ENCODE data around the gene PPIP5K2. TPM values are rescaled to one million over a fixed set of nuclear protein-coding genes. Genes with fewer than 3 reads are reported as not detected.

PPIP5K2 gene
- polyA plus RNA-seq, 3 donors: 23.1 to 66.0 (median 41.1) TPM

DNA sequence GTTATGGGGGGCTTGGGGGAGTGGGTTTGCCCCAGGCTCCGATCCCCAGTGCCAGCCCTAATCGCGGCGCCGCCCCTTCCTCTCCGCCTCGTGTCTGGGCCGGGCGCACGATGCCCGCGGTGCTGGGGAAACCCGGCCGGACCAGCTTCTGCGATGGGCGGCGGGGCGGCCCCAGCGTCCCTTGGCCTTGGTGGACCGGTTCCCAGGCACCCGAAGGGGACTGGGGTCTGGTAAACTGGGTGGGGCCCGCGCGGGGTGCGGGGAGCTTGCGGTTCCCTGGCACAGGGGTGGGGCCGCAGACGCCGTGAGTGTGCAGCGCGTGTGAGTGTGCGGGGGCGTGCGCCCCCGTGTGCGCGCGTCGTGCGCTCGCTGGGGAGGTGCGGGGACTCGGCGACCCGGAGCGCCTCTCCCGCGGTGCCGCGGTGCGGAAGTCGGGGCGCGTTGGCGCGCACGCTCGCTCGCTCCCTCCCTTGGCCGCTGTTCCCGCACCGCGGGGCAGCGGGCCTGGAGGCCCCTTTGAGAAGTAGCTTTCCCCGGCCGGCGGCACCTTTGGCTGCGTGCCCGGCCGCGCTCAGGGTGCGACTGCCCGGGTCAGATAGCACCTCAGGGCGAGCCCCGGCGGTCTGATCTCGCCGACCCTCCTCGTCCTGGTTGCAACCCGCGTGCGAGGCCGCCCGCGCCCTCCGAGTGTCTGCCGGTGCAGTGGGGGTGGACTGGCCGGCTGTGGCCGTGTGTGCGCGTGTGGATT lies 139.0 kb downstream of the PPIP5K2 start:
- Histone ChIP-seq H2AFZ (ENCODE audit: insufficient read depth, low read depth, low read length, poor library complexity, severe bottlenecking) (peak overlapping the region; percentile 97), H3K4me3 (replicated peaks in 1 of 3; ENCODE audit: low read depth in 2 of 3, low read length in 3 of 3) (peak overlapping the region; percentile 61 to 89 (median 81)), H3K27ac (ENCODE audit: low read depth in 1 of 2, low read length in 2 of 2) (peak overlapping the region; percentile 42 to 80), H3K79me2 (ENCODE audit: insufficient read depth, low read length) (peaks cover 49% of the 10 kb centered on the region), H3K9me3 (replicated peaks in 1 of 2; ENCODE audit: control insufficient read depth in 1 of 2, insufficient read depth in 1 of 2, low read length in 2 of 2) (no peaks in the 10 kb centered on the region), H3K4me2 (replicated peaks; ENCODE audit: extremely low read depth, low read length, poor library complexity, severe bottlenecking) (peak overlapping the region; percentile 83), H4K20me1 (ENCODE audit: insufficient read depth, low read length) (no peaks in the 10 kb centered on the region), H3K27me3 (ENCODE audit: control insufficient read depth in 2 of 2, insufficient read depth in 2 of 2, low read length in 2 of 2) (no peaks in the 10 kb centered on the region), H3K4me1 (ENCODE audit: control insufficient read depth in 1 of 2, insufficient read depth in 2 of 2, low read length in 2 of 2) (peaks cover 9 to 28% of the 10 kb centered on the region in 2 donors), H3K36me3 (replicated peaks in 1 of 2; ENCODE audit: control insufficient read depth in 1 of 2, insufficient read depth in 2 of 2, low read length in 2 of 2) (no peaks in the 10 kb centered on the region), H3K9ac (ENCODE audit: insufficient read depth, low read length, poor library complexity, severe bottlenecking) (peak overlapping the region; percentile 68)
- peak overlapping the region in 5 of 7 donors; percentile 37 to 90 (median 79) for H3K27ac Mint-ChIP-seq
- TF ChIP-seq CTCF (IDR thresholded peaks at IDR 0.05): no peak
- H3K27me3 Mint-ChIP-seq (ENCODE audit: low read depth in 3 of 3): peaks cover 0 to 8% (median 5%) of the 10 kb centered on the region in 3 donors
- no peaks in the 10 kb centered on the region for H3K9me3 Mint-ChIP-seq
- H3K4me3 Mint-ChIP-seq: peak overlapping the region; percentile 90 to 93
- DNase-seq: peak; percentile 50 to 58 (median 50)
- intact Hi-C loops (cut with micrococcal nuclease): no loop called here
- H3K4me1 Mint-ChIP-seq: peaks cover 32% of the 10 kb centered on the region
- no peaks in the 10 kb centered on the region for H3K36me3 Mint-ChIP-seq
- WGBS (ENCODE audit: insufficient coverage): under 1% methylated on average over 81 of the region's 91 CpGs

DNA sequence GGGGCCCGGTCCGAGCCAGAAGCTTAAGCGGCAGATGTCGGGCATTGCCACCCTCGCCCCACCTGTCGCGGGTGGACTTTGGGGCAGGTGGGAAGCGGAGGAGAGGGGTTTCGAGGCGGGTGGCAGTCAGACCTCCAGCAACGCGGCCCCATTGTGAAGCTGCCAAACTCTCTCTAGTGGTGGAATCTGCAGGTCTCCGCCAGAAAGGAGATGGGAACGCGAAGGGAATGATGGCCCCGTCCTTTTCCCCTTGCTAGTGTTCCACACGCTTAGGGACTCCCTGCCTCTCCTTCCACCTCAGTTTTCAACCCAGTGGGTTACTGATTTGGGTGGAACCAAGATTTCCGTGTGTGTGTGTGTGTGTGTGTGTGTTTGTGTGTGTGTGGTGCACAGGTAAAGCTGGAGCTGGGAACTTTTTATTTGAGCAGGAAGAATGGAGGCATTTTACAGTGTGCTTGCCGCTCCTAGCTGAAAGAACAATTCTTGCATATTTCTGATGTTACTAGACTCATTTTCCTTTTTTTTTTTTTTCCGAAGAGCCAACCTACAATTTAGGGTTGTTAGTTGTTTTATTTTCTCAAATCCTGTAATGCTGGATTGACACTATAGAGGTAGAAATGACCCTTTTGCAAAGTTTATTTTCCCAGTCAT lies 139.7 kb downstream of the PPIP5K2 start:
- Mint-ChIP-seq H3K27me3 (ENCODE audit: low read depth in 3 of 3) (peaks cover 0 to 8% (median 5%) of the 10 kb centered on the region in 3 donors), H3K4me1 (peaks cover 32% of the 10 kb centered on the region), H3K4me3 (peak overlapping the region; percentile 90 to 93), H3K36me3 (no peaks in the 10 kb centered on the region), H3K27ac (peak overlapping the region in 5 of 7 donors; percentile 15 to 70 (median 37)), H3K9me3 (no peaks in the 10 kb centered on the region)
- no peaks in the 10 kb centered on the region for H4K20me1 ChIP-seq (ENCODE audit: insufficient read depth, low read length)
- TF ChIP-seq CTCF (IDR thresholded peaks at IDR 0.05): no peak
- WGBS (ENCODE audit: insufficient coverage): 0% methylated on average over 12 of the region's 20 CpGs
- intact Hi-C loops (cut with micrococcal nuclease): no loop called here
- no peak for DNase-seq
- peak overlapping the region in 1 of 2 donors; percentile 80 for H3K27ac ChIP-seq (ENCODE audit: low read depth in 1 of 2, low read length in 2 of 2)
- H2AFZ ChIP-seq (ENCODE audit: insufficient read depth, low read depth, low read length, poor library complexity, severe bottlenecking): peak overlapping the region; percentile 97
- H3K4me3 ChIP-seq (replicated peaks in 1 of 3; ENCODE audit: low read depth in 2 of 3, low read length in 3 of 3): peak overlapping the region; percentile 61 to 89 (median 81)
- H3K27me3 ChIP-seq (ENCODE audit: control insufficient read depth in 2 of 2, insufficient read depth in 2 of 2, low read length in 2 of 2): no peaks in the 10 kb centered on the region
- no peaks in the 10 kb centered on the region for H3K36me3 ChIP-seq (replicated peaks in 1 of 2; ENCODE audit: control insufficient read depth in 1 of 2, insufficient read depth in 2 of 2, low read length in 2 of 2)
- H3K79me2 ChIP-seq (ENCODE audit: insufficient read depth, low read length): peaks cover 55% of the 10 kb centered on the region
- peak overlapping the region; percentile 83 for H3K4me2 ChIP-seq (replicated peaks; ENCODE audit: extremely low read depth, low read length, poor library complexity, severe bottlenecking)
- H3K9ac ChIP-seq (ENCODE audit: insufficient read depth, low read length, poor library complexity, severe bottlenecking): peak overlapping the region; percentile 68
- no peaks in the 10 kb centered on the region for H3K9me3 ChIP-seq (replicated peaks in 1 of 2; ENCODE audit: control insufficient read depth in 1 of 2, insufficient read depth in 1 of 2, low read length in 2 of 2)
- H3K4me1 ChIP-seq (ENCODE audit: control insufficient read depth in 1 of 2, insufficient read depth in 2 of 2, low read length in 2 of 2): peaks cover 9 to 28% of the 10 kb centered on the region in 2 donors
